Uterus (tissue), 2 donors: Measurements from ENCODE around the gene DCUN1D2.

Experiments
- CTCF ChIP-seq, 4 experiments: fragments of 200-600 bp in 2 of 4; fragments of 450-650 bp in 2 of 4; sonication (generic) in 2 of 4; IDR thresholded peaks; one replicate each; pipeline ENCODE4 v1.5.1; 2016 to 2019; ENCODE audit warnings: antibody characterized with exemption in 4 of 4, mild to moderate bottlenecking in 2 of 4, moderate library complexity in 1 of 4
- POLR2A ChIP-seq, 2 donors: fragments of 450-650 bp; IDR thresholded peaks; one replicate each; pipeline ENCODE4 v1.6.1; 2016; ENCODE audit warnings: antibody characterized with exemption in 2 of 2, mild to moderate bottlenecking in 1 of 2, moderate library complexity in 1 of 2

DNA sequence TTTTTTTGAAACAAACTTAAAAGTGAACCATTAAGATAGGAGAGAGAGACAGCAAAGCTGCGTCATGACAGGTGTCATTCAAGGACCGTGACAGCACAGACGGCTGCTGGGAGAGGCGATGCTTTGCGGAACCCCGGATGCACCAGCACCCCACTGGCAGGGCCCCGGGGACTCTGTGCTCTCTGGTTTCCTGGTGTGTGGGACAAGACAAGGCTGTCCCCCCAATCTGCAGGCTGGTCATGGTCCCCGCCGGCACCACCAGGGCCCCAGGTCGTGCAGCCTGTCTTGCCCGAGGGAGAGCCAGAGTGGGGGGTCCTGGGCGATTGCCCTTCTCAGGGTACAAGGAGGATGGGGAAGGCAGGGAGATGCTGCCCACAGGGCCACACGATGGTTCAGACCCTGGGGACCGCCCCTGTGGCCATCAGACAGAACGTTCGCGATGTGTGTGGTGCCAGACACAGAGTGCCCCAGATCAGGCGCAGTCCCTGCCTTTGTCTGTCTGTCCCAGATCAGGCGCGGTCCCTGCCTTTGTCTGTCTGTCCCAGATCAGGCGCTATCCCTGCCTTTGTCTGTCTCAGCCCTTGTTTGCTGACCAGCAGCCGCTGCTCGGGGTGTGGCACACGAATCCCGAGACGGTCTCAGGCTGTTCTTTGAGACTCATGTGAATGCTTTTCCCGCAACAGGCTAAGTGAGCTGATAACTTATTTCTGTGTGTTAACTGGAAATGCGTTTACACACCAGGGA, 73.3 kb downstream of the DCUN1D2 start:
- TF ChIP-seq CTCF (IDR thresholded peaks at IDR 0.05) = no peak
- no peak for TF ChIP-seq POLR2A (IDR thresholded peaks at IDR 0.05)
